Fibroblast of pulmonary artery (primary cell): Measurements from ENCODE around the gene NECAB2.

Experiments
- DNase-seq: peaks from one replicate; pipeline ENCODE4 v3.0.0-alpha.2; 2010; ENCODE audit warnings: low read depth
- H3K4me3 ChIP-seq: replicated peaks from 2 replicates; pipeline ENCODE4 v1.5.1; 2011; ENCODE audit warnings: low read depth, mild to moderate bottlenecking, control low read depth, low read length, moderate library complexity
- CTCF ChIP-seq: IDR thresholded peaks from 2 replicates; pipeline ENCODE4 v1.5.1; 2011; ENCODE audit warnings: mild to moderate bottlenecking, control low read depth, low read length, inconsistent platforms; ENCODE audit errors: missing control alignments

Gene NECAB2

DNA sequence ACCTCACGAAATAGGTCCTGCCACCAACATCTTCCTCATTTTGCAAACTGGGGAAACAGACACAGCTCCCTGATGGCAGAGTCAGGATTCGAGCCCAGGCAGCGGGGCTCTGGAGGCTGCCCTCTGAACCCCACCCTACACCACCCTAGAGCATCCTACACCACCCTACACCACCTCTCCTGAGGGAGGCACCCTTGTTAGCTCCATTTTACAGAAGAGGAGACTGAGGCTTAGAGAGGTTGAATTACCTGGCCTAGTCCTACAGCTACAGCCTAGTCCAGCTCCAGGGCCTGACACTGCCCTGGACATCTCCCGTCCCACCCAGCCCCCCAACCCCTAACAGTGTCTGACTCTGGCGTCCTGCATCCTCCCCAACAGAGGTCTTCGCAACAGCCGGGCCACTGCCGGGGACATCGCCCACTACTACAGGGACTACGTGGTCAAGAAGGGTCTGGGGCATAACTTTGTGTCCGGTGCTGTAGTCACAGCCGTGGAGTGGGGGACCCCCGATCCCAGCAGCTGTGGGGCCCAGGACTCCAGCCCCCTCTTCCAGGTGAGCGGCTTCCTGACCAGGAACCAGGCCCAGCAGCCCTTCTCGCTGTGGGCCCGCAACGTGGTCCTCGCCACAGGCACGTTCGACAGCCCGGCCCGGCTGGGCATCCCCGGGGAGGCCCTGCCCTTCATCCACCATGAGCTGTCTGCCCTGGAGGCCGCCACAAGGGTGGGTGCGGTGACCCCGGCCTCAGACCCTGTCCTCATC lies 3.2 kb upstream of the NECAB2 start:
- no peak for DNase-seq
- no peak overlapping the region for H3K4me3 ChIP-seq
- TF ChIP-seq CTCF = no peak

- no peak overlapping the region for H3K4me3 ChIP-seq
- DNase-seq = no peak
- TF ChIP-seq CTCF = no peak
These were observed 2.4 kb upstream of the NECAB2 start for GRCh38 chr16:83965444-83966152.

GRCh38 chr16:83966153-83966696 lies 1.8 kb upstream of the NECAB2 start:
- H3K4me3 ChIP-seq = no peak overlapping the region
- DNase-seq = no peak
- no peak for TF ChIP-seq CTCF

DNA sequence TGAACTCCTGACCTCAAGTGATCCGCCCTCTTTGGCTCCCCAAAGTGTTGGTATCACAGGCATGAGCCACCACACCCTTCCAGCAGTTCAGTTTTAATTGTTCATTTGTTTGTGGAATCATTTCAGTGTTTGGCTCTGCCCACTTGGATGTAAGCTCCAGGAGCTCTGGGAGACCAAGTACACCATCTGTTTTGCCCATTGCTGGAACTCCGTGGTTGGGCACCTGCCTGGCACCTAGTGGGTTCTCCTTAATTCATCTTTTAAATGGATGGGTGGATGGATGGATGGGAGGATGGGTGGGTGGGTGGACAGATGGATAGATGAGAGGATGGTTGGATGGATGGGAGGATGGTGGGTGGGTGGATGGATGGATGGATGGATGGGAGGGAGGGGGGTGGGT lies 953 bp upstream of the NECAB2 start:
- no peak for TF ChIP-seq CTCF
- DNase-seq = no peak

GRCh38 chr16:83968306-83968851 lies 335 bp downstream of the NECAB2 start:
- peak overlapping the region; percentile 30 for H3K4me3 ChIP-seq
- no peak for DNase-seq
- TF ChIP-seq CTCF = no peak

More for the DNA sequence above, 953 bp upstream of the NECAB2 start:
- no peak overlapping the region for H3K4me3 ChIP-seq

GRCh38 chr16:83968891-83969649 lies 1.0 kb downstream of the NECAB2 start:
- DNase-seq = no peak
- no peak overlapping the region for H3K4me3 ChIP-seq
- TF ChIP-seq CTCF = no peak
